Skeletal muscle cell (primary cell): ENCODE data around the gene PDE4D.
"Not testable (repeated sequence)": the region's sequence is repeated elsewhere in the genome, so short reads cannot be mapped to it uniquely, and the experiment has no call there.

Experiments used
- DNase-seq: peaks from one replicate; pipeline ENCODE4 v3.0.0-alpha.2; 2010; ENCODE audit warnings: low read depth
- H3K4me3 ChIP-seq: 2 replicates; pipeline ENCODE4 v1.5.1; 2011; ENCODE audit warnings: low read depth, mild to moderate bottlenecking, control low read depth, low read length, moderate library complexity

Gene PDE4D

GRCh38 chr5:59777028-59777427 is 116.5 kb downstream of the PDE4D start:
- H3K4me3 ChIP-seq = no peak overlapping the region
- DNase-seq = no peak

GRCh38 chr5:59773294-59773693 is 120.2 kb downstream of the PDE4D start:
- DNase-seq = no peak

GRCh38 chr5:59772757-59773156 is 120.8 kb downstream of the PDE4D start:
- no peak overlapping the region for H3K4me3 ChIP-seq
- no peak for DNase-seq

More at GRCh38 chr5:59773294-59773693, 120.2 kb downstream of the PDE4D start:
- H3K4me3 ChIP-seq = no peak overlapping the region

- DNase-seq = no peak
Measured at GRCh38 chr5:59772206-59772605, 121.3 kb downstream of the PDE4D start.

GRCh38 chr5:59770953-59771352 is 122.6 kb downstream of the PDE4D start:
- no peak for DNase-seq
- no peak overlapping the region for H3K4me3 ChIP-seq

More at GRCh38 chr5:59772206-59772605, 121.3 kb downstream of the PDE4D start:
- H3K4me3 ChIP-seq = no peak overlapping the region

- no peak overlapping the region for H3K4me3 ChIP-seq
- no peak for DNase-seq
Measured at GRCh38 chr5:59769832-59770231, 123.7 kb downstream of the PDE4D start.

GRCh38 chr5:59769041-59769360 is 124.5 kb downstream of the PDE4D start:
- no peak for DNase-seq
- H3K4me3 ChIP-seq = peak overlapping the region; percentile 65

- no peak for DNase-seq
- H3K4me3 ChIP-seq = peak overlapping the region; percentile 65
Measured at GRCh38 chr5:59768152-59769040, 125.1 kb downstream of the PDE4D start.

- peak overlapping the region; percentile 65 for H3K4me3 ChIP-seq
Measured at GRCh38 chr5:59767681-59768151, 125.8 kb downstream of the PDE4D start.

GRCh38 chr5:59767211-59767605 is 126.3 kb downstream of the PDE4D start:
- H3K4me3 ChIP-seq = peak overlapping the region; percentile 65
- no peak for DNase-seq

More at GRCh38 chr5:59767681-59768151, 125.8 kb downstream of the PDE4D start:
- DNase-seq = no peak

GRCh38 chr5:59766427-59767210 is 126.9 kb downstream of the PDE4D start:
- H3K4me3 ChIP-seq = peak overlapping the region; percentile 9
- DNase-seq = no peak

GRCh38 chr5:59765446-59765845 is 128.1 kb downstream of the PDE4D start:
- no peak for DNase-seq
- no peak overlapping the region for H3K4me3 ChIP-seq

- no peak for DNase-seq
- no peak overlapping the region for H3K4me3 ChIP-seq
Measured at GRCh38 chr5:59764361-59764760, 129.2 kb downstream of the PDE4D start.

- no peak overlapping the region for H3K4me3 ChIP-seq
- no peak for DNase-seq
Measured at GRCh38 chr5:59763541-59763940, 130.0 kb downstream of the PDE4D start.

GRCh38 chr5:59762232-59762631 is 131.3 kb downstream of the PDE4D start:
- H3K4me3 ChIP-seq, DNase-seq: not testable (repeated sequence)

GRCh38 chr5:59760785-59761348 is 132.7 kb downstream of the PDE4D start:
- H3K4me3 ChIP-seq = no peak overlapping the region

GRCh38 chr5:59759600-59760351 is 133.8 kb downstream of the PDE4D start:
- no peak overlapping the region for H3K4me3 ChIP-seq
- no peak for DNase-seq

More at GRCh38 chr5:59760785-59761348, 132.7 kb downstream of the PDE4D start:
- DNase-seq = peak; percentile 79

- no peak for DNase-seq
- H3K4me3 ChIP-seq = no peak overlapping the region
Measured at GRCh38 chr5:59758566-59758965, 135.0 kb downstream of the PDE4D start.

GRCh38 chr5:59757442-59757841 is 136.1 kb downstream of the PDE4D start:
- H3K4me3 ChIP-seq = no peak overlapping the region

More at GRCh38 chr5:59757442-59757841, 136.1 kb downstream of the PDE4D start:
- DNase-seq = no peak
